NCI-H1694 treated with DMSO at 0.1 percent for 48 hours (cell line): ENCODE results near the gene PCNA.

Experiments
- DNase-seq: peaks from one replicate; lab custom pipeline; 2025; lab: John Stamatoyannopoulos, UW

The PCNA gene

DNA sequence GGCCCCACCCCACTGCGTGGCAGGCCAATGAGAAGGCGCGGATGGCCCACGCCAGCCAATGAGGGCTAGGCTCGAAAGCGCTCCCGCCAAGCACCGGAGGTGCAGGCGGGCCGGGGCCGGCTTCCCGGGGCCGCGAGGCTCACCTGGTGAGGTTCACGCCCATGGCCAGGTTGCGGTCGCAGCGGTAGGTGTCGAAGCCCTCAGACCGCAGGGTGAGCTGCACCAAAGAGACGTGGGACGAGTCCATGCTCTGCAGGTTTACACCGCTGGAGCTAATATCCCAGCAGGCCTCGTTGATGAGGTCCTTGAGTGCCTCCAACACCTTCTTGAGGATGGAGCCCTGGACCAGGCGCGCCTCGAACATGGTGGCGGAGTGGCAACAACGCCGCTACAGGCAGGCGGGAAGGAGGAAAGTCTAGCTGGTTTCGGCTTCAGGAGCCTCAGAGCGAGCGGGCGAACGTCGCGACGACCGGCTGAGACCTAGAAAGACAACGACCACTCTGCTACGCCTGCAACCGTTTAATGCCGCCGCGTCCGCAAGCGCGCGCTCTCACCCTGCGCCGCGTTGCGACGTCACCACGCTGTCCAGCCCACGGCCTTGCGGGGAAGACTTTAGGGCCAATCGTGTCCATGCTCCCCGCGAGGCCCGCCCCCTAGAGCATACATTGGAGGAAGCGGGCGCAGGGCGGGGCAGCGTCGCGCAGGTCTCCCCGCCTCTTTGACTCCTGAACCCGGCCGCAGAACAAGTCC lies at the start of gene PCNA:
TSS of gene PCNA (minus strand) at position 524 of the 750 bp plus-strand sequence. CDS start at position 364, 160 bp downstream.
- peak; percentile 94 for DNase-seq

DNA sequence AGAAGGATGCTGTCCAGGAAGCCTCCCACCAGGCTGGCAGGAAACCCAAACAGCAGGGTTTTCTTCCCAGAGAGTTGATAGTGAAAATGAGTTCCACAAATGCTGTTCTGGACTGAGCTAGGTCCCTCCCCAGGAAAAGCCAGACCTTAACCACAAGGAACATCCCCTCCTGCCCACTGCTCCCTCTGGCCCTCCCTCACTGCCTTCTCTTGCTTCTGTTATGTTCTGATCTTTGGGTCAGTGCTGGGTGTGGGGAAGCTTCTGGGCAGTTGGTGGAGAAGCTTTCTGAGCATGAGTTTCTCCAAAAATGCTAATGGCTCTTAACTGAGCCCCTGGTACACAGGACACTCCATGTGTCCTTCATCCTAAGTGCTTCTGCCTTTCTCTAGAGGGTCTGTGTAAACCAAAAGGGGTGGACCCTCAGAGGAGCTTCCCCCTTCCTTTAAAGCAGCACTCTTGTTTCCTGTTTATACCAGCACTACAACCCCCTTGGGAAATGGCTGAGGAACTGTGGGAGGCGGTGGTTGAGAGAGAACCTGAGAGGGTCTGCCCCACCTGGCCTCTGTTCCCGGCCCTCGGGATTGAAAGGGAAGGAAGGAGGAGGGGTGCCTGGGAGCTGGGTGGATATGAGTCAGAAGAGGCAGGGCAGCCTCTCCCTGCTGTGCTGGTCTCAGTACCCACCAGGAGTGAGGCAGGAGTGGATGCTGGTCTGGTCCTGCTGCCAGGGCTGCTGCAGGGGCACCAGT lies 49.1 kb upstream of the PCNA start:
- no peak for DNase-seq

DNA sequence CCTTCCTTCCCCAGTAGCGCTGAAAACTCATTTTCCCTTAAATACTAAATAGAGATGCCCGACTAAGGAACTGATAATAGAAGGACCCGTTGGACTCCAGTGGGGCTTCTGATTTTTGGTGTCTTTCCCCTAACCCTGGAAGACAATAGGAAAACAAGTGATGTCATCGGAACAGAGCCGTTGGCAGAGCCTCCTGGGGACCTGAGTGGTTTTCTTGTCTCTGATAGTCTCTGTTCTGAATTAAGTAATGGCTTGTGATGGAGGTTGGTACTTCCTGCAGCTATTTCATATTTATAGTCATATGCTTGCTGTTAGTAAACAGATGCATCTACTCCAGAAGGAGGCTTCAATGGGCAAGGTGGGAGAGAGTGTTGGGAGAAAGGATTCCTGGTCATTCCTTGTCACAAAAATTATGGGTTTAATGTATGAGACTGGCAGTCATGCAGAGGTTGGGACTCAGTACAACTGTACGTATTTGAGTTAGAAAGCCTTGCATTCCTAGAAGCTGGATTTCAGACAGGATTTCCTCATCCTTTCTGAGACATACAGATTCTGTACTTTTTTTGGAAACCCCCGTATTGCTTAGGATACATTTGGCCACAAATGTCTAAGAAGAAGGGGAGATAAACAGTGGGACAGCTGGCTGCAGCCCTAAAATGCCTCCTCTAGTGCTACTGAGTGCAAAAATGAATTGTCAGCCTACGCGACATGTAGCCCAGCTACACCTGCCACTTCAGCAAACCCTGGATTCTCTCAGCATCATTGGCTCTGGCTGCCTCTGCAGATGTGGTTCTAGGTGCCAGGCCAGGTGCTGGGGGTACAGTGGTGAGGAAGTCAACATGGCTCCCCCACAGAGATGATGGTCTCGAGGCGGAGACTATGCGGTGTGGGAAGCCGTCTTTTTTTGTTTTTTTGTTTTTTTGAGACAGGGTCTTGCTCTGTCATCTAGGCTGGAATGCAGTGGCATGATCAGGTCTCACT lies 45.2 kb upstream of the PCNA start:
- no peak for DNase-seq

DNA sequence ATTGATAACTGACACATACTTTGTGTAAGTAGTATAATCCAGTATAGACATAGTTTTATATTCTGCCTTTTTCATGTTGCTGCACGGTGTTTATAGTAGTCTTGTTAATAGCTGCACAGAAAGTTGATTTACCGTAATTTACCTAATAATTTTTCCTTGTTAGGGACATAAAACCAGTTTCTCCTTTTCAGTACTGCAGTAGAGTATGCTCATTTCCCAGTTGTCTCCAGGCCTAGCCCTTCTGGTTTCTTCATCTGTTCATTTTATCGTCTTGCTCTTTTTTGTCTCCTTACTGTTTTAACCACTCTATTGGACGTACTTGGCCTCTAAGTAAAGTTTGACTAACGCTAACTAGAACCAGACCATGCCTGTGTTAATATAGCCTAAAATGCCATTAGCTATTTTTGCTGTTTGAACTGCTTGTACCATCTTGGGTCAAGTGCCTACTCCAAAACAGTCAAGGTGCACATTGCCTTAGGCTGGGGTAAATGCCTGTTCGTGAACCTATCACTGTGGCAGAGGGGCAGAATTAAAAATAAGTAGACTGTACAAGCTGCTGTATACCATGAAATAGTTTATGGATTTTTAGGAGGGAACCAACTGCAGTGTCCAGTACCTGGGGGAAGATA lies 41.9 kb upstream of the PCNA start:
- no peak for DNase-seq

DNA sequence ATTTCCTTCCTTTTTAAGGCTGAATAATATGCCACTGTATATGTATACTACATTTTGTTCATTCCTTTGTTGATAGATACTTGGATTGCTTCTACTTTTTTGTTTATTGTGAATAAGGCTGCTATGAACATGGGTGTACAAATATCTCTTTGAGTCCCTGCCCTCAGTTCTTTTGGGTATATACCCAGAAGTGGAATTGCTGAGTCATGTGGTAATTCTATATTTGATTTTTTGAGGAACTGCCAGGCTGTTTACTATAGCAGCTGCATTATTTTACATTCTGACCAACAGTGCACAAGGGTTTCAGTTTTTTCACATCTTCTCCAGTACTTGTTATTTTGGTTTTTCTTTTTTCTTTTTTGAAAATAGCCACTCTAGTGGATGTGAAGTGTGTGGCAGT lies 41.1 kb upstream of the PCNA start:
- no peak for DNase-seq

DNA sequence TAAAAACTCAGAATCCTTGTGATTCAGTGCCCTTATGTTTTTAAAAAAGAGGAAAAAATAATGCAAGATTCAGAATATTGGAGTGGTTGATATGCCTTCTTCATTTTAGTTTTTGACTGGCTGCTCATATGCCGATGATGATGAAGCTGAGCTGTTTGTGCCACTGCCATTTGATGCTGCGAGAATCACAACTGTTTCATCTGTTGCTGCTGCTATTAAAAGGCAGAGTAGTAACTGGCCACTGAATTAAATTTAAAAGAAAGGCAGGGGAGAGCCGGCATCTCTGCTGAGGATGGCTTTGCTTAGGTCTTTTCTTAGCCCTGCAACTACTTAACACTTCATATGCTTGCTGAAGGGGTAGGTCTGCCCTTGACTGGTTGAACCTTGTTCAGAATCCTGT lies 40.2 kb upstream of the PCNA start:
- DNase-seq: no peak

- no peak for DNase-seq
These were observed 37.1 kb upstream of the PCNA start for GRCh38 chr20:5156675-5157448.

- DNase-seq: no peak
These were observed 35.6 kb upstream of the PCNA start for GRCh38 chr20:5155404-5155803.

- no peak for DNase-seq
These were observed 34.8 kb upstream of the PCNA start for GRCh38 chr20:5154543-5154925.

- DNase-seq: no peak
These were observed 34.1 kb upstream of the PCNA start for GRCh38 chr20:5153612-5154542.

DNA sequence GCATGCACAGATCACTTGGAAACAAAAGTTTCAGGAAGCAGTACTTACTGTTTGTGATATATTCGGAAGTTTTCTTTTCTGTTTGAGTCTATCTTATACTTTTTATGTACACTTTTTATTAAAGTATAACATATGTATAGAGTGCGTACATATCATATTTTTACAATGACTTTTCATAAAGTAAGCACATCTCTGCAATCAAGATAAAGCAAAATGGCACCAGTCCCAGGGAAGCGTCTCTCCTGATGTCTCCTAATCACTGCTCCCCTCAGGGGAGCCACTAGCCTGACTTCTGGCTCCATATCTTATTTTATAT lies 33.4 kb upstream of the PCNA start:
- DNase-seq: no peak

DNA sequence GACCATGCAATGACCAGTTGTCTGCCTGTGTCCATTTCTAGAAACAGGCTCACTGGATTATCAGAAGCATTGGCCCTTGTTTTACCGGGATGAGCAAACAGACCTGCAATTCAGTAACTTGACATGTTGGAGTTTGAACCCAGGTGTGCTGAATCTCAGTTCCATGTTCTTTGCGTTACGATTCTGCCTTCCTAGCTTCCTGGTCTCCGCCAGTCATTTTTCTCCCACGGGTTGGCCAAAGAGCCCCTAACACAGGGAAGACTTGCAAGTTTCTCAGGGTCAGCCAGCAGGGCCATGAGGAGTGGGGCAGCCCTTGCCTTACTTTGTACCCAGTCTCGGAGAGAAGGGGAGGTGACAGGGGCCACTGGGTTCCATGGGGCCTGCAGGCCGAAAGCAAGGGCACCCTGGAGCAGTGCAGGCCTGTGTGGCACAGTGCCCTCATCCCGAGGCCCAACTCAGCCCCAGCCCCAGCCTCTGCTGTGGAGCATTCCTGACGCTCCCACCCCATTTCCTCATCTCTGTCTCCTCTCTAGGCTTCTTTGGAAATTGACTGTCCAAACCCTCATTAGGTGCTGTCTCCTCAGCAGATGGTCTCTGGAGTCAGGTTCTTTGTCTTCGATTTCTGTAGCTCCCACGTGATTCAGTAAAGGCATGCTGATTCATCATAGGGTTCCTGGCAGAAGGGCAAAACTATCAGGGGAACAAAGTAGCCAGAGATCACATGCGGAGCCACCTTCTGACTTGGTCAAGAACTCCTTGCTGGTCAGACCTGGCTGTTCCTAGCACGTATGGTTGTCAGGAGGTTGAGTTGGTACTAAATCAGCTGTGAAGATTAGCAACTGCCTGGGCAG lies 30.7 kb upstream of the PCNA start:
- no peak for DNase-seq

GRCh38 chr20:5149892-5150225 lies 30.1 kb upstream of the PCNA start:
- DNase-seq: no peak

GRCh38 chr20:5148581-5148980 lies 28.8 kb upstream of the PCNA start:
- DNase-seq: no peak

GRCh38 chr20:5146871-5147592 lies 27.3 kb upstream of the PCNA start:
- no peak for DNase-seq

- DNase-seq: no peak
These were observed 26.4 kb upstream of the PCNA start for GRCh38 chr20:5146099-5146668.

GRCh38 chr20:5145365-5146098 lies 25.8 kb upstream of the PCNA start:
- no peak for DNase-seq

GRCh38 chr20:5143851-5144250 lies 24.1 kb upstream of the PCNA start:
- DNase-seq: no peak
